GM19351 (cell line): ENCODE measurements around the gene RAD51B.
"Not testable (repeated sequence)": the region's sequence is repeated elsewhere in the genome, so short reads cannot be mapped to it uniquely, and the experiment has no call there.

Source experiments
- ATAC-seq: cut with Tn5 transposase; IDR thresholded peaks from one replicate; pipeline ENCODE4 v1.9.1; 2021; ENCODE audit warnings: mild to moderate bottlenecking, moderate library complexity; ENCODE audit not compliant: unreplicated experiment

The RAD51B gene

GRCh38 chr14:68696266-68696665 is 876.7 kb downstream of the RAD51B start:
- ATAC-seq: no peak

GRCh38 chr14:68696721-68697495 is 877.3 kb downstream of the RAD51B start:
- ATAC-seq: no peak

- not testable (repeated sequence) for ATAC-seq
Observed at GRCh38 chr14:68698773-68699172, 879.2 kb downstream of the RAD51B start.

GRCh38 chr14:68701001-68701741 is 881.6 kb downstream of the RAD51B start:
- ATAC-seq: no peak

- ATAC-seq: no peak
Observed at GRCh38 chr14:68702135-68702534, 882.6 kb downstream of the RAD51B start.

- ATAC-seq: no peak
Observed at GRCh38 chr14:68702578-68702977, 883.0 kb downstream of the RAD51B start.

GRCh38 chr14:68703093-68703492 is 883.5 kb downstream of the RAD51B start:
- ATAC-seq: no peak

- no peak for ATAC-seq
Observed at GRCh38 chr14:68704736-68705720, 885.4 kb downstream of the RAD51B start.

- no peak for ATAC-seq
Observed at GRCh38 chr14:68705741-68706283, 886.2 kb downstream of the RAD51B start.

GRCh38 chr14:68707482-68707881 is 887.9 kb downstream of the RAD51B start:
- no peak for ATAC-seq

GRCh38 chr14:68708343-68708742 is 888.8 kb downstream of the RAD51B start:
- no peak for ATAC-seq

GRCh38 chr14:68709007-68709406 is 889.4 kb downstream of the RAD51B start:
- no peak for ATAC-seq

- ATAC-seq: no peak
Observed at GRCh38 chr14:68710776-68711175, 891.2 kb downstream of the RAD51B start.

- ATAC-seq: no peak
Observed at GRCh38 chr14:68711561-68712309, 892.2 kb downstream of the RAD51B start.

GRCh38 chr14:68712703-68713370 is 893.3 kb downstream of the RAD51B start:
- no peak for ATAC-seq

GRCh38 chr14:68713782-68714181 is 894.2 kb downstream of the RAD51B start:
- no peak for ATAC-seq

- ATAC-seq: no peak
Observed at GRCh38 chr14:68714991-68715924, 895.7 kb downstream of the RAD51B start.

GRCh38 chr14:68716698-68717097 is 897.1 kb downstream of the RAD51B start:
- ATAC-seq: no peak
